HG02678 (cell line): ENCODE measurements around the gene MAPKAP1.

Source experiments
- ATAC-seq: cut with Tn5 transposase; IDR thresholded peaks from one replicate; pipeline ENCODE4 v1.9.1; 2021; ENCODE audit warnings: mild to moderate bottlenecking, moderate library complexity; ENCODE audit not compliant: unreplicated experiment

The MAPKAP1 gene

GRCh38 chr9:125646217-125646616 lies 60.8 kb downstream of the MAPKAP1 start:
- ATAC-seq: no peak

DNA sequence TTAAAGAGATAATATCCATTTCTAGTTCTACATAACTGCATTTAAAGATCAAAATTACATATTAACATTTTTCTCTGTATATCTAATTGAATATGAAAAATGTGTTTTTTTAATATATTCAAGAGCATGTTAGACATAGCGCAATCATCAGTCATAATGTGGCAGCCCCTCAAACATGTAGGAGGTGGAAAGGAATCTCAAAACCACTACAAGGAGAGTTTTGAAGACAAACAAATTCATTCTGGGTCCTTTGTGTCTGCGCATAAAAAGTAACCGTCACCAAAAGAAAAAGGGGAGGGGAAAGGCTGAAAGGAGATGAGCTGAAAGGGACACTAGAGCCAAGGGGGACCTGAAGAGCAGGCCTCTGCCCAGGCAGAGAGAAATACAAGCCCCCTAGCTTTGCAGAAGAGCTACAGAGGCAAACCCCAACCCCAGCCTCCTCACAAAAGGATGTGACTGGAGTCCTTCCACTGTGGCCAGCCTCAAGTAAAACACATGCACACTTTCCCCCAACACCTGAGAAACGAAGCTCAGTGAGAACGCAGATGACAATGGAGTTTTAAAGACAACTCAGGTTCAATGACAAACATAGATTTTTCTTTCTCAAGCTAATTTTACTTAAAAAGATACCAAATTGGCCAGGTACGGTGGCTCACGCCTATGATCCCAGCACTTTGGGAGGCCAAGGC lies 62.0 kb downstream of the MAPKAP1 start:
- ATAC-seq: no peak

DNA sequence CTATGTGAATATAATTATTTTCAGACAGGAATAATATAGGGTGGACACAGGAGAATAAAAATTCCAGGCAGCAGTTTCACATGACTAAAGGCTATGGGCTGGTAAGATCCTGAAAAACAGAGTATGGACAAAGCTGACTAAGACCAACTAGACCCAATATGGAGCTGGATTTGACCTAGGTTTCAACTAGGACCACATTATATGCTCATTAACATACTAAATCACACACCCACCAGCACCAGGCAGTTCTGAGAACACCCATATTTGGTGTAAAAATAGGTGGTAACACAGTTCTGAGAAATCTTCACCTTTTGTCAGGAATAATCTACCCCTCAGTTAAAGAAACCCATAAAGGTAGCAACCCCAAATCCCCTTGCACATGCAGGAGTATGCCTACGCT lies 64.7 kb downstream of the MAPKAP1 start:
- no peak for ATAC-seq

GRCh38 chr9:125639057-125639456 lies 68.0 kb downstream of the MAPKAP1 start:
- ATAC-seq: no peak

- no peak for ATAC-seq
These were observed 68.6 kb downstream of the MAPKAP1 start for GRCh38 chr9:125638239-125639045.

GRCh38 chr9:125637241-125637640 lies 69.8 kb downstream of the MAPKAP1 start:
- ATAC-seq: no peak

DNA sequence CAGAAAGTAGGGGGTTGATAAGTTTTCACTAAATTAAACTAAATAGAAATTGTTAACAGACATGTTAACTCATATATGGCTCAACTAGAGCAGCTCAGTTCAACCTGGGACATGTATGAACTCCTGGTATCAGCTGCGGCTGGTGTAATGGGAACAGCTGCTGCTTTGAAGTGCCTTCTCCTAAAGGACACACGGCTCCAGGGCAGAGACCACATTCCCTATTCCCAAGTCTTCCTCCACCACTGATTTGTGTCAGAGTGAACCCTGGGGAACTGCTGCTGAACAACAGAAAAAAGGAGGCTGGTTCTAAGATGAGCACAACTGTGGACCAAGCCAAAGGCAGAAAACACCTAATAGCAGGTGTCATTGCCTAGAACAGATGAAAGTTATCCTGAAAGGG lies 71.1 kb downstream of the MAPKAP1 start:
- ATAC-seq: no peak

DNA sequence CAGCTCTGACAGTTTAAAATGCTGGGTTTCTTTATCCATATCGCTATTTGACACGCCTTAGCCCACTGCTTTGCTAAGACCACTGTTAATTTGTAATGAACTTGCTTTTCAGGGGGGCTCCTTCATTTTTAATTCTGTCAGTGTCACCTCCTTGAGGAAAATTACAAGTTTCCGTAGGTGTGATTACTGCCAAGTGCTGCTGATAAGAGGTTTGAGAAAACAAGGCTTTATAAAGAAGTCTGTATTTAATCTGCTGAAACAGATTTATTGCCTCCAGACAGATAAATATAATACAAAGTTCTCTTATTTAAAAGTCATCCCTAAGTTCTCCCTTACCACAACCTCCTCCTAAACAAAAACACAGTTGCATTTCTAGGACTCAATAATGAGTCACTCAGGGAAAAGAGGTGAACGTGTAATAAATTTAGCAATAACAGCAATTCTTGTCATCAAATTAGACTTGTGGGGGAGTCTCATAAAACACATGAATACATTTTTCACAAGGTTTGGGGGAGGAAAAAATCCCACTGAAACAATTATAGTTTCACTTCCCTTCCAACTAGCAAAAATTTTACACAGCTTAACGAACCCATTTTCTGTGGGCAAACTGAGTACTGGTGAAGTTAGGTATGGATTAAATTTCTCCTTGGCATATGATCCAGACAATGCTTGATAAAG lies 72.8 kb downstream of the MAPKAP1 start:
- ATAC-seq: no peak

DNA sequence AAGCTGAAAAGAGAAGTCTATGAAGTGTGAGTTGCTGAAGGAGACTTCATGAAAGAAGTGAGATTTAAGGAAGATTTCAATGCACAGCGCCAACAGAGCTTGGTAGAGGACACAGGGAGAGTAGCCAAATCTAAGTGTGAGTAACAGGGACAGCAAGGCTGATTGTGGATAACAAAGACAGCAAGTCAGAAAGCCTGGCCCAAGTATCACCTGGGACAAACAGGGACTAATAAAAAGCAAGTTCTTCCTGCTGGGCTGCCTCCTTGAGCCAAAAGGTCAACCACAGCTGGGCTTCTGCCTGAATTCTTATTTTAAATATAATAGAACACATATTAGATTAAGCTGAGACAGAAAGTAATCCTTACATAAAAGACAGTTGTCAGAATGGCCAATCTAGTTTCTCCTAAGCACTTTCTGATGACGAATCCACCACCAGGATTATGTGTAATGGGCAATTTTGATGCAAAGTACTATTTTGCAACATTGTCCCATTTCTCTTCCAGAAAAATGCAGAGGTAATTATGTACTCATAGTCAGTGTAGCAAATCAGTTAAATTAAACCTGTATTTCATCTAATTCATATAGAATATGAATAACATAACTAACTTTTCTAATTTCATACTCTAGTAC lies 73.8 kb downstream of the MAPKAP1 start:
- ATAC-seq: no peak

DNA sequence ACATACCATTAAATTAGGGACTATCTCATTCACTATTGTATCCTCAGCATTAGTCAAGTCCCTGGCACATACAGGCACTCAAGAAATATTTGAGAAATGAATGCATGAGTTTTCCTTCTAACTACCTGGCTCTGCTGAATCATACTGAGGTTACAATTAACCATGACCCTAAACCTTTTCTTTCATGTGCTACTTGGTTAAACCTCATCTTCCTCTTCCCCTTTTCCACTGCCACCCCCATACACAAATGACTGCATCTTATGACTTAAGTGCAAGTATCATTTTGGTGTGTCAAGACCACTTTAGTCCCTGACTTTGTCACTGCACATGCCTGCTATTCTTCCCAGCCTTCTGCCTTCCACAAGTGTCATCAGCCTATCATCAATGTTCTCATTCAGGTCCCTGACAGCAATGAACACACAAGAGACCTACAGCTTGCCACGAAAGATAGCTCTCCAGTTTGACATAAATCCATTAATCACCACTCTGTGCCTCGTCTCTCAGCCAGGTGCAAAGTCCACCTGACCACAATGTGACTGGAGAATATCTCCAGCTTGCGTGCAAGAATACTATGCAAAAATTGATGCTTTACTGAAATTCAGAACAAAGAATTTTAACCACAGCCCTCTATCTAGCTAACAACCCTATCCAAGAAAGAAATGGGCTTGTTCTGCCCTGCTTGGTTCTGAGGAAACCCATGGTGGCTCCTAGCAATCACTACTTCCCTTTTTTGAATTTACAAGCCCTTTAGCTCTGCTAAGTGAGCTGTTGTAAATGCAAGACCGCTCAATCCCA lies 74.5 kb downstream of the MAPKAP1 start:
- peak; percentile 55 for ATAC-seq

DNA sequence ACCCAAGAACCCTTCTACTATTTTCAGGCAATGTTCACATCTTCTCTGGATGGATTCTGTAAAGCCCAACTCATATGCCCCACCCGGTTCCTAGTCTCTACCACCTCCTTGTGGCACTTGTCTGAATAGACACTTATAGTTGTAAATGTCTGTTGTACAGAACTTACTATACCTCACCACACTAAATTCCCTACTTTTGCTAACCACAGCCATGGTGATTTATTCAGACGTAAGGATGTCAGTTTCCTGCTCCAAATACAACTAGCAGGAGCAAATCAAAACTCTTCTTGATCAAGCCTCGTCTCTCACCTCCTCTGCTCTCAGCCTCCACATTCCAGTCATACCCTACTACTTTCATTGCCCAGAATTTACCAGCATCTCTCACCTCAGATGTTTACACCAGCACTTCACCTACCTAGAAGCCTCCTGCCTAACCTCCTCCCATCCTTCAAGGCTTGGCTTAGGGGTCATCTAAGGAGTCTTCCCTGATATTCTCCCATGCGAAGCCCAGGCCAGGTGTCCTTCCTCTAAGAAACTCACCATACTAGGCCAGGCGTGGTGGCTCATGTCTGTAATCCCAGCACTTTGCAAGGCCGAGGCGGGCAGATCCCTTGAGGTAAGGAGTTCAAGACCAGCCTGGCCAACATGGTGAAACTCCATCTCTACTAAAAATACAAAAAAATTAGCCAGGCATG lies 75.5 kb downstream of the MAPKAP1 start:
- ATAC-seq: peak; percentile 28

DNA sequence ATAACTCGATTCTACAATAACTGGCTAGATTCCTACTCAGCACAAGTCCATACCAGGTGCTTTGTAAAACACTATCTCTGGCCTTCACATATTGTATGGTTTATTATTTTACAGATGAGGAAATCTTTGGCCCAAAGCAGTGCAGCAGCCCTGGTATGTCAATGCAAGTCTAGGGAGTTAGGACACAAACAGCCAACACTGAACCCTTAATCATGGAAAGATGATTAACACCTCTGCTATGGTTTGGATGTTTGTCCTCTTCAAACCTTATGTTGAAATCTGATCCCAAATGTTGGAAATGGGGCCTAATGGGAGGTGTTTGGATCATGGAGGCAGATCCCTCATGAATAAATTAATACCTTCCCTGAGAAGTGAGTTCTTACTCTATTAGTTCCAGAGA lies 76.6 kb downstream of the MAPKAP1 start:
- ATAC-seq: no peak

GRCh38 chr9:125629446-125629845 lies 77.6 kb downstream of the MAPKAP1 start:
- no peak for ATAC-seq

DNA sequence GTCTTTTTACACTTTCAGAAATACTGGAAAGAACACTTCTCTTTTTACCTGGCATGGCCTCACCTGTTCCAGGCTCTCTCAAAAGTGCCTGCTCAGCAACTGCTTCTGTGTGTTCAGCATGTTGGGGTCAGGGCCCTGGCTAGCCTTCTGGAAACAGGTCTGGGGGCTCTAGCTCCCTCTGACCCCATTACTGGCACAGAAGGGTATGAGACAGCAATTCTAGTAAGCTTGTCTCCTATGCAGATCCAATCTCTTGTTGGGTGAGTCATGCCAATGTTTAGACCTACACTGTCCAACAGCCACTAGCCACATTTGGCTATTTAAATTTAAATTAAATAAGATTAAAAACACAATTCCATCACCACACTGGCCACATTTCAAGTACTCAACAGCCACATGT lies 80.8 kb downstream of the MAPKAP1 start:
- ATAC-seq: no peak

GRCh38 chr9:125621170-125621569 lies 85.8 kb downstream of the MAPKAP1 start:
- ATAC-seq: no peak

GRCh38 chr9:125620216-125620615 lies 86.8 kb downstream of the MAPKAP1 start:
- no peak for ATAC-seq

DNA sequence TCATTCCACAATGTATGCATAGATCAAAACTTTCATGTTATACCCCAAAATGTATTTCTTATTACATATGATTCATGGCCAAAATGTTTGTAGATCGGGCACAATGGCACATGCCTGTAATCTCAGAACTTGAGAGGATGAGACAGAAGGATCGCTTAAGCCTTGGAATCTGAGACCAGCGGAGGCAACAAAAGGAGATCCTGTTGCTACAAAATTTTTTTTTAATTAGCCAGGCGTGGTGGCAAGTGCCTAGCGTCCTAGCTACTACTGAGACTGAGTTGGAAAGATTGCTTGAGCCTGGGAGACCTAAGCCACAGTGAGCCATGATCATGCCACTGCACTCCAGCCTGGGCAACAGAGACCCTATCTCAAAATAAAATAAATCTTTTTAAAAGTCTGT lies 89.9 kb downstream of the MAPKAP1 start:
- no peak for ATAC-seq

GRCh38 chr9:125613141-125613540 lies 93.9 kb downstream of the MAPKAP1 start:
- no peak for ATAC-seq

DNA sequence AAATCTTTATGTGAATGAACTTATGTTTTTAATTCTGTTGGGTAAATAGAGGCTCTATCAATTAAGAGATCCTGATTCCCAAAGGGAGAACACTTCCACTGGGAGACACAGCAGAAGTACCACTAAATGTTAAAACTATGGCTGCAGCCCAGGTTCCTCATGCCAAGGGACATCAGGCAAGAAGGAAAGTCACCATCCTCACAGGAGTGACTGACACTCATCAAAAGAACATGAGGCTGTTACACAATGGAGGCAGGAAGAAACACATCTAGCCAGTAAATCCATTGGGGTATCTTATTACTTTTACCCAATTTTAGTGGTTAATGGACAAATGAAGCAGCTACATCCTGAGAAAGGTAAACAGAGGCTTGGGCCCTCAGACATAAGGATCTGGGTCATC lies 94.4 kb downstream of the MAPKAP1 start:
- ATAC-seq: no peak

DNA sequence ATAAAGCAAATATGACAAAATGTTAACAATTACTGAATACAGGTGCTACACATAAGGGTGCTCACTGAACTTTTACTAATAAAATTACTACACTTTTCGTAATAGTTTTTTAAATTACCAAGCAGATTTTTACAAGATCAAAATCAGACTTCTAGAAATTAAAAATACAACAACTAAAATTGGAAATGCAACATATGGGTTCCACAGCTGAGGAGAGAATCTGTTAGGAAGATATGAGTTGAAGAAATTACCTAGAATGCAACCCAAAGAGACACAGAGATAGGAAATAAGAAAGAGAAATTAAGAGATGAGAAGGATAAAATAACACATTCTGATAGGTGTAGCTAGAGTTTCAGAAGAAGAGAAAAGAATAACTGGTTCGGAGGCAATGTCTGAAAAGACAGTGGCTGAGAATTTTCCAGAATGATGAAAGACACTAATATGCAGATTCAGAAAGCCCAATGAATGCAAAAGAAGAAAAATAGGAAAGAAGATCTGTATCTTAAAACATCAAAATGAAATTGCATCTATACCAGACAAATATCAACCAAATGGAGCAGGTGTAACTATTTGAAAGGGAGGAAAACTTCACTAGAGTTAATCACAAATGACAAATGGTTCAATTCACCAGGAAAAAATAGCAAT lies 95.8 kb downstream of the MAPKAP1 start:
- ATAC-seq: no peak
